Mucosa of stomach (tissue), 1 donor: ENCODE results near the gene CACNA2D3.

Experiments
- H3K27me3 ChIP-seq: one replicate; pipeline ENCODE4 v1.7.0; 2013; ENCODE audit warnings: mild to moderate bottlenecking, low read length; ENCODE audit not compliant: control insufficient read depth, insufficient read depth
- H3K36me3 ChIP-seq: one replicate; pipeline ENCODE4 v1.7.0; 2013; ENCODE audit warnings: low read length; ENCODE audit not compliant: control insufficient read depth, insufficient read depth
- H3K4me1 ChIP-seq: one replicate; pipeline ENCODE4 v1.7.0; 2013; ENCODE audit warnings: mild to moderate bottlenecking, low read length; ENCODE audit not compliant: control insufficient read depth, insufficient read depth
- H3K4me3 ChIP-seq: one replicate; pipeline ENCODE4 v1.7.0; 2013; ENCODE audit warnings: low read length
- H3K9ac ChIP-seq: one replicate; pipeline ENCODE4 v1.7.0; 2013; ENCODE audit warnings: mild to moderate bottlenecking, low read length, moderate library complexity
- H3K9me3 ChIP-seq: one replicate; pipeline ENCODE4 v1.7.0; 2013; ENCODE audit warnings: mild to moderate bottlenecking, low read length, moderate library complexity; ENCODE audit not compliant: control insufficient read depth
- donor health status: Pancreatic carcinoma.

The CACNA2D3 gene

GRCh38 chr3:55013145-55013925 is 891.0 kb downstream of the CACNA2D3 start:
- H3K9me3 ChIP-seq, result no peaks in the 10 kb centered on the region
- H3K27me3 ChIP-seq, result no peaks in the 10 kb centered on the region
- H3K9ac ChIP-seq, result no peak overlapping the region
- no peak overlapping the region for H3K4me3 ChIP-seq
- no peaks in the 10 kb centered on the region for H3K36me3 ChIP-seq
- H3K4me1 ChIP-seq, result no peaks in the 10 kb centered on the region

- no peaks in the 10 kb centered on the region for H3K4me1 ChIP-seq
- no peaks in the 10 kb centered on the region for H3K27me3 ChIP-seq
- no peak overlapping the region for H3K9ac ChIP-seq
- H3K36me3 ChIP-seq, result no peaks in the 10 kb centered on the region
- H3K4me3 ChIP-seq, result no peak overlapping the region
- H3K9me3 ChIP-seq, result no peaks in the 10 kb centered on the region
Observed at GRCh38 chr3:55014081-55014480, 891.7 kb downstream of the CACNA2D3 start.

GRCh38 chr3:55014906-55015305 is 892.6 kb downstream of the CACNA2D3 start:
- Histone ChIP-seq H3K9me3 (no peaks in the 10 kb centered on the region), H3K27me3 (no peaks in the 10 kb centered on the region), H3K9ac (no peak overlapping the region)

GRCh38 chr3:55017876-55018275 is 895.5 kb downstream of the CACNA2D3 start:
- H3K4me1 ChIP-seq, result no peaks in the 10 kb centered on the region
- H3K9me3 ChIP-seq, result no peaks in the 10 kb centered on the region
- H3K9ac ChIP-seq, result no peak overlapping the region
- no peaks in the 10 kb centered on the region for H3K36me3 ChIP-seq
- H3K27me3 ChIP-seq, result no peaks in the 10 kb centered on the region
- H3K4me3 ChIP-seq, result no peak overlapping the region

More at GRCh38 chr3:55014906-55015305, 892.6 kb downstream of the CACNA2D3 start:
- Histone ChIP-seq H3K4me1 (no peaks in the 10 kb centered on the region), H3K4me3 (no peak overlapping the region), H3K36me3 (no peaks in the 10 kb centered on the region)

GRCh38 chr3:55030938-55031337 is 908.6 kb downstream of the CACNA2D3 start:
- Histone ChIP-seq H3K4me3 (no peak overlapping the region), H3K36me3 (no peaks in the 10 kb centered on the region), H3K27me3 (no peaks in the 10 kb centered on the region), H3K9ac (no peak overlapping the region), H3K9me3 (no peaks in the 10 kb centered on the region), H3K4me1 (no peaks in the 10 kb centered on the region)

- Histone ChIP-seq H3K4me3 (no peak overlapping the region), H3K27me3 (no peaks in the 10 kb centered on the region), H3K9ac (no peak overlapping the region), H3K36me3 (no peaks in the 10 kb centered on the region), H3K4me1 (no peaks in the 10 kb centered on the region), H3K9me3 (no peaks in the 10 kb centered on the region)
Observed at GRCh38 chr3:55036883-55037577, 914.7 kb downstream of the CACNA2D3 start.

- H3K9ac ChIP-seq, result no peak overlapping the region
- no peak overlapping the region for H3K4me3 ChIP-seq
- no peaks in the 10 kb centered on the region for H3K27me3 ChIP-seq
- no peaks in the 10 kb centered on the region for H3K9me3 ChIP-seq
- H3K36me3 ChIP-seq, result no peaks in the 10 kb centered on the region
- H3K4me1 ChIP-seq, result no peaks in the 10 kb centered on the region
Observed at GRCh38 chr3:55042591-55042990, 920.2 kb downstream of the CACNA2D3 start.

GRCh38 chr3:55044486-55044885 is 922.1 kb downstream of the CACNA2D3 start:
- H3K9ac ChIP-seq, result no peak overlapping the region
- H3K36me3 ChIP-seq, result no peaks in the 10 kb centered on the region
- H3K27me3 ChIP-seq, result no peaks in the 10 kb centered on the region

GRCh38 chr3:55059027-55059629 is 936.8 kb downstream of the CACNA2D3 start:
- H3K4me3 ChIP-seq, result no peak overlapping the region

More at GRCh38 chr3:55044486-55044885, 922.1 kb downstream of the CACNA2D3 start:
- Histone ChIP-seq H3K4me1 (no peaks in the 10 kb centered on the region), H3K4me3 (no peak overlapping the region), H3K9me3 (no peaks in the 10 kb centered on the region)

GRCh38 chr3:55060896-55061719 is 938.8 kb downstream of the CACNA2D3 start:
- H3K27me3 ChIP-seq, result no peaks in the 10 kb centered on the region
- H3K9me3 ChIP-seq, result no peaks in the 10 kb centered on the region
- H3K4me1 ChIP-seq, result no peaks in the 10 kb centered on the region
- no peak overlapping the region for H3K4me3 ChIP-seq
- no peaks in the 10 kb centered on the region for H3K36me3 ChIP-seq
- no peak overlapping the region for H3K9ac ChIP-seq

More at GRCh38 chr3:55059027-55059629, 936.8 kb downstream of the CACNA2D3 start:
- H3K36me3 ChIP-seq, result no peaks in the 10 kb centered on the region
- H3K27me3 ChIP-seq, result no peaks in the 10 kb centered on the region
- no peaks in the 10 kb centered on the region for H3K4me1 ChIP-seq
- no peak overlapping the region for H3K9ac ChIP-seq
- H3K9me3 ChIP-seq, result no peaks in the 10 kb centered on the region

GRCh38 chr3:55061720-55062034 is 939.3 kb downstream of the CACNA2D3 start:
- H3K9ac ChIP-seq, result no peak overlapping the region
- H3K9me3 ChIP-seq, result no peaks in the 10 kb centered on the region
- no peak overlapping the region for H3K4me3 ChIP-seq
- H3K4me1 ChIP-seq, result no peaks in the 10 kb centered on the region
- H3K36me3 ChIP-seq, result no peaks in the 10 kb centered on the region
- no peaks in the 10 kb centered on the region for H3K27me3 ChIP-seq
